AG04450 (cell line): Measurements from ENCODE around the gene SFXN5. TPM values are rescaled to one million over a fixed set of nuclear protein-coding genes. Genes with fewer than 3 reads are reported as not detected.

Experiments used
- CTCF ChIA-PET: fragments of 300-600, 350-600 bp; formaldehyde crosslinking; extraction: SDS; loops from one replicate; lab custom pipeline; 2022; ENCODE audit warnings: antibody characterized with exemption, inconsistent platforms; lab: Charles Lee
- POLR2A ChIA-PET: fragments of 350-600 bp; formaldehyde crosslinking; extraction: SDS; loops from one replicate; lab custom pipeline; 2021; ENCODE audit warnings: antibody characterized with exemption, inconsistent platforms; lab: Yijun Ruan, JAX
- DNase-seq: peaks from one replicate; pipeline ENCODE4 v3.0.0-alpha.2; 2011; ENCODE audit warnings: low read depth, low spot score
- H3K27ac ChIP-seq: one replicate; pipeline ENCODE4 v1.5.1; 2012; ENCODE audit warnings: low read depth, low read length, control low read depth
- H3K27me3 ChIP-seq: one replicate; pipeline ENCODE4 v1.6.0; 2012; ENCODE audit warnings: low read length; ENCODE audit not compliant: control insufficient read depth, insufficient read depth
- H3K4me3 ChIP-seq: 2 replicates; pipeline ENCODE4 v1.5.1; 2011; ENCODE audit warnings: mild to moderate bottlenecking, low read depth, low read length, control low read depth
- H3K9me3 ChIP-seq: 2 replicates; pipeline ENCODE4 v1.5.1; 2012; ENCODE audit warnings: low read length; ENCODE audit not compliant: control insufficient read depth, insufficient read depth
- polyA plus RNA-seq: library from polyadenylated mRNA; depleted of rRNA; stranded (reverse); fragments of >200 nt; gene quantifications from 2 replicates; pipeline ENCODE4 v1.2.3, GENCODE V29; 2011
- TF ChIP-seq, protein P1 (sequence below): IDR thresholded peaks from 2 replicates; pipeline ENCODE4 v1.5.1; 2011; ENCODE audit warnings: low read depth, low read length, control low read depth, inconsistent platforms

Gene SFXN5
- polyA plus RNA-seq, 1 experiment = 11.8 TPM

DNA sequence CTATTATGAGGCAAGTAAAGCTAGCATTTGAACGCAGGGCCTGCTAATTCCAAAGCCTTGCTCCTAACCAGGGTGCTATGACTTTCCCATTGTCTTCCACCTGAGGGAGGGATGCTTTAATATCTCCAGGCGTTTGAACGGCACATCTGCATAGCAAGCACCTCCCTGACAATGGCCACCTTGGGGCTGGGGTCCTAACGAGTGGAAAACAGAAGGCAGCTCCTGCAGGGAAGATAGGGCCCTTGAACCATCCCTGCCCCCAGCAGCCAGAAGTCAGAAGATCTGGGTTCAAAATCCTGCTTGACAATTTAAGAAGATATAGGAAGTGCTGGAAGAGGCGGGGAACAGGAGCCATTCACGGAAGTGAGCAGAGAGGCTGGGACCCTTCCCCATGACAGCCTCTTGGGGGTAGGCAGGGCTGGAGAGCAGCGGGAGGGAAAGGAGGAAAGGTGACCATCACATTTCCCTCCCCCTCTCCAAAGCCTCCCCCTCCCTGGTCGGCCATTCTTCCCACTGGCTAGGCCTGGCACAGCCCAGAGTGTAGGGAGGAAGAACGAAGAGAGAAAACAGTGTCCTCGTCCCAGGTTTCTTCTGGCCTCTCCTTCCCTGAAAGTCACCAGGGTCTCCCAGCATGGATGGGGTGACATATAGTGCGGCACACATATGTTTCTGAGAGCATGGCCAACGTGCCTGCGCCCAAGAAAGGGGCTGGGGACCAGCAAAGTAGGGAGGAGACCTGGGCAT lies 80.6 kb downstream of the SFXN5 start:
- ChIA-PET POLR2A (no interaction called here), CTCF (interaction anchor here (0.7 to 3.9 kb wide), 8 partner anchors 9 to 186 kb away, joined by 3 to 33 read pairs (median 12); partner anchors contain the start of gene SPR)
- no peaks in the 10 kb centered on the region for H3K9me3 ChIP-seq
- H3K4me3 ChIP-seq = no peak overlapping the region
- TF ChIP-seq, protein P1, sequence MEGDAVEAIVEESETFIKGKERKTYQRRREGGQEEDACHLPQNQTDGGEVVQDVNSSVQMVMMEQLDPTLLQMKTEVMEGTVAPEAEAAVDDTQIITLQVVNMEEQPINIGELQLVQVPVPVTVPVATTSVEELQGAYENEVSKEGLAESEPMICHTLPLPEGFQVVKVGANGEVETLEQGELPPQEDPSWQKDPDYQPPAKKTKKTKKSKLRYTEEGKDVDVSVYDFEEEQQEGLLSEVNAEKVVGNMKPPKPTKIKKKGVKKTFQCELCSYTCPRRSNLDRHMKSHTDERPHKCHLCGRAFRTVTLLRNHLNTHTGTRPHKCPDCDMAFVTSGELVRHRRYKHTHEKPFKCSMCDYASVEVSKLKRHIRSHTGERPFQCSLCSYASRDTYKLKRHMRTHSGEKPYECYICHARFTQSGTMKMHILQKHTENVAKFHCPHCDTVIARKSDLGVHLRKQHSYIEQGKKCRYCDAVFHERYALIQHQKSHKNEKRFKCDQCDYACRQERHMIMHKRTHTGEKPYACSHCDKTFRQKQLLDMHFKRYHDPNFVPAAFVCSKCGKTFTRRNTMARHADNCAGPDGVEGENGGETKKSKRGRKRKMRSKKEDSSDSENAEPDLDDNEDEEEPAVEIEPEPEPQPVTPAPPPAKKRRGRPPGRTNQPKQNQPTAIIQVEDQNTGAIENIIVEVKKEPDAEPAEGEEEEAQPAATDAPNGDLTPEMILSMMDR = no peak
- H3K27me3 ChIP-seq = no peaks in the 10 kb centered on the region
- no peak overlapping the region for H3K27ac ChIP-seq
- DNase-seq = no peak

- no peak for DNase-seq
- H3K4me3 ChIP-seq = no peak overlapping the region
- H3K27me3 ChIP-seq = no peaks in the 10 kb centered on the region
- POLR2A ChIA-PET = no interaction called here
- CTCF ChIA-PET = interaction anchor here (0.9 to 1.2 kb wide), 2 partner anchors 102 to 187 kb away, joined by 3 read pairs; partner anchors contain the start of gene SPR
- no peak overlapping the region for H3K27ac ChIP-seq
- TF ChIP-seq, protein P1 = no peak
- no peaks in the 10 kb centered on the region for H3K9me3 ChIP-seq
Observed at GRCh38 chr2:72989770-72990556, 81.5 kb downstream of the SFXN5 start.

DNA sequence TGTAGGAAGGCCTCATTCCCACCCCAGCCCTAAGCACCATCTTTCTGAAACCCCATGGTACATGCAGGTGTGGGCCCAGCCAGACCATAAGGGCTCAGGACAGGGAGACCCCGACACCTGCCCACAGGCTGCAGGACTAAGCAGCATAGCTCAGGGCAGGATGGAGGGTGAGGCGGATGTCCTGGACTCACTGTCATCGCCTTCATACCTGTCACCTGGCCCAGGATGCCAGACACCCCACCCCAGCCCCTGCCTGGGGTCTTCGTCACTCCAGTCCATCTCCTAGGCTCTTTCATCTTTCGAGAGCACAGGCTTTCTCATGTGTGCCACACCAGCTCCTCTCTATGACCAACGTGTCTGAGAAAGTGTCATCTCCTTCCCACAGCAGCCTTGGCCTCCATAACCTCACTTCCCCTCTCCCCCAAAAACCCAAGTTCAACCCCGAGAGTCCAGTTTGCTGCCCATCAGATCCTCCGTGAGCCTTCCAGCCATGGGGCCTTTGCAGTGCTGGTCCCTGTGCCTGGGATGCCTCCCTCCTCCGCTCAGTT lies 82.7 kb downstream of the SFXN5 start:
- ChIA-PET CTCF (interaction anchor here (1.6 kb wide), 1 partner anchor 167 kb away, joined by 3 read pairs; no protein-coding TSS in a partner anchor), POLR2A (no interaction called here)
- H3K4me3 ChIP-seq = no peak overlapping the region
- no peaks in the 10 kb centered on the region for H3K9me3 ChIP-seq
- TF ChIP-seq, protein P1 = no peak
- no peak overlapping the region for H3K27ac ChIP-seq
- H3K27me3 ChIP-seq = no peaks in the 10 kb centered on the region
- no peak for DNase-seq

DNA sequence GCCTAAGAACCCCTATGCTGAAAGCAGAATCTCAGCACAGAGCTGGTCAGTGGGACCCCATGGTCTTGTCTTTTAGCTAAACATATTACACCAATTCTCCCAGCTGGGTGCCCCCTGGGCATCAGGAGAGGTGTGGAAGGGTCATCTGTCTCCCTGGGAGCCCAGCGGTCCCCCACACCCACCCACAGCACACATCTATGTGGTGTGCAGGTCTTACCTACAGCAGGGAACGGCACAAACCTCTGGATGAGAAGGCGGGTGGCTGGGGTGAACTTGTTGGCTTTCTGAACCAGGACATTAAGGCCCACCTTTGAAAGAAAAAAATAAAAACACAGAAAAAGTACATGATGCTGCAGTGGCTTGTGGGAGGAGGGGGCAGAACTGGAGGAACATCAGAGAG lies 83.5 kb downstream of the SFXN5 start:
- POLR2A ChIA-PET = no interaction called here
- H3K9me3 ChIP-seq = no peaks in the 10 kb centered on the region
- TF ChIP-seq, protein P1 = no peak

More for the DNA sequence above, 83.5 kb downstream of the SFXN5 start:
- no peak overlapping the region for H3K27ac ChIP-seq
- CTCF ChIA-PET = interaction anchor here (1.6 kb wide), 1 partner anchor 168 kb away, joined by 3 read pairs; no protein-coding TSS in a partner anchor
- DNase-seq = no peak
- H3K4me3 ChIP-seq = no peak overlapping the region
- H3K27me3 ChIP-seq = no peaks in the 10 kb centered on the region
